HepG2 (cell line): ENCODE data around the gene NOL11. TPM values are rescaled to one million over a fixed set of nuclear protein-coding genes. Genes with fewer than 3 reads are reported as not detected.

ENCODE experiments used
- ATAC-seq: fragments of 200-7000 bp; cut with Tn5 transposase; 3 replicates; pipeline ENCODE4 v1.9.1; 2020; ENCODE audit warnings: mild to moderate bottlenecking, moderate library complexity
- BruUV-seq: library from RNA; stranded (reverse); fragments of 400-500 nt; replicated peaks from 2 replicates; lab custom pipeline; 2021; lab: Mats Ljungman, UMichigan
- CTCF ChIA-PET: fragments of 300-600 bp; formaldehyde crosslinking; extraction: SDS; loops from one replicate; lab custom pipeline; 2021; ENCODE audit warnings: low total read pairs, inconsistent platforms, low intra/inter-chr PET ratio; lab: Yijun Ruan, JAX
- POLR2A ChIA-PET: fragments of 350-600 bp; sonication (Branson Sonifier 250); formaldehyde crosslinking; loops from one replicate; lab custom pipeline; 2020; ENCODE audit warnings: antibody characterized with exemption, inconsistent platforms; lab: Yijun Ruan, JAX
- DNase-seq: peaks from one replicate; pipeline ENCODE4 v3.0.0-alpha.2; 2015; ENCODE audit warnings: low spot score
- FAIRE-seq: peaks from 3 replicates; lab custom pipeline; 2011; peaks lifted over from hg19 to GRCh38; lab: Jason Lieb, UNC
- H2AFZ ChIP-seq: one replicate; pipeline ENCODE4 v1.6.1; 2011; ENCODE audit warnings: low read length, inconsistent platforms
- H3K27ac ChIP-seq: fragments of 300-600 bp; 3 replicates; pipeline ENCODE4 v1.8.0; 2011; ENCODE audit warnings: mixed run types, mild to moderate bottlenecking, mixed read lengths, low read length, inconsistent platforms; ENCODE audit not compliant: insufficient read depth; ENCODE audit errors: extremely low read length
- H3K27me3 ChIP-seq, 2 experiments: fragments of 200-600 bp in 1 of 2; 2 replicates in 1 of 2; 3 replicates in 1 of 2; pipeline versions ENCODE4 v1.6.0 to v1.8.0; 2011; ENCODE audit warnings: low read length in 2 of 2, mild to moderate bottlenecking in 2 of 2, moderate library complexity in 2 of 2, inconsistent platforms in 1 of 2; ENCODE audit not compliant: insufficient read depth in 2 of 2, control insufficient read depth in 1 of 2
- H3K36me3 ChIP-seq, 2 experiments: fragments of 200-600 bp in 1 of 2; replicated peaks in 1 of 2; 2 replicates in 1 of 2; 3 replicates in 1 of 2; pipeline versions ENCODE4 v1.5.1 to v1.8.0; 2011; ENCODE audit warnings: low read length in 2 of 2, inconsistent platforms in 1 of 2; ENCODE audit not compliant: insufficient read depth in 2 of 2, control insufficient read depth in 1 of 2
- H3K4me1 ChIP-seq: 2 replicates; pipeline ENCODE4 v1.5.1; 2012; ENCODE audit warnings: low read length, inconsistent platforms; ENCODE audit not compliant: insufficient read depth
- H3K4me2 ChIP-seq: 2 replicates; pipeline ENCODE4 v1.6.0; 2011; ENCODE audit warnings: low read depth, low read length, inconsistent platforms
- H3K4me3 ChIP-seq, 3 experiments: fragments of 200-600 bp in 1 of 3; sonication (generic), shearing (Covaris generic) in 1 of 3; replicated peaks in 1 of 3; 2 replicates each; pipeline ENCODE4 v1.5.1; 2011 to 2016; ENCODE audit warnings: low read length in 3 of 3, inconsistent platforms in 2 of 3, low read depth in 2 of 3, mild to moderate bottlenecking in 2 of 3, control low read depth in 1 of 3, mixed read lengths in 1 of 3; ENCODE audit not compliant: insufficient read depth in 1 of 3
- H3K79me2 ChIP-seq: one replicate; pipeline ENCODE4 v1.6.1; 2011; ENCODE audit warnings: low read length, inconsistent platforms; ENCODE audit not compliant: insufficient read depth
- H3K9ac ChIP-seq: 2 replicates; pipeline ENCODE4 v1.6.0; 2011; ENCODE audit warnings: mild to moderate bottlenecking, low read depth, low read length, inconsistent platforms; ENCODE audit not compliant: insufficient read depth
- H3K9me3 ChIP-seq: 2 replicates; pipeline ENCODE4 v1.5.1; 2012; ENCODE audit warnings: mild to moderate bottlenecking, low read length
- H4K20me1 ChIP-seq: 2 replicates; pipeline ENCODE4 v1.6.0; 2011; ENCODE audit warnings: inconsistent platforms, mild to moderate bottlenecking, low read length, moderate library complexity; ENCODE audit not compliant: insufficient read depth
- IRF2 ChIP-seq: IDR thresholded peaks from 2 replicates; pipeline ENCODE4 v1.6.1; 2018; ENCODE audit warnings: missing genetic modification reagents, missing compliant biosample characterization
- NFE2L2 ChIP-seq: fragments of 150-350 bp; IDR thresholded peaks from 2 replicates; pipeline ENCODE4 v1.6.1; 2014; ENCODE audit warnings: low read length
- NKX3-1 ChIP-seq: sonication (generic); formaldehyde crosslinking; IDR thresholded peaks from 2 replicates; pipeline ENCODE4 v1.5.0; 2020; ENCODE audit warnings: missing genetic modification reagents
- PATZ1 ChIP-seq: sonication (generic); formaldehyde crosslinking; IDR thresholded peaks from 2 replicates; pipeline ENCODE4 v1.4.0; 2020; ENCODE audit warnings: missing genetic modification reagents
- POLR2AphosphoS5 ChIP-seq: IDR thresholded peaks from 2 replicates; pipeline ENCODE4 v1.6.1; 2012; ENCODE audit warnings: low read depth, low read length
- REXO4 ChIP-seq: sonication (generic); formaldehyde crosslinking; IDR thresholded peaks from 2 replicates; pipeline ENCODE4 v1.8.0; 2022; ENCODE audit warnings: missing genetic modification reagents, mild to moderate bottlenecking, borderline replicate concordance
- TP53 ChIP-seq: sonication (generic); formaldehyde crosslinking; conservative IDR thresholded peaks from 2 replicates; pipeline ENCODE4 v1.4.0; 2020; ENCODE audit warnings: missing genetic modification reagents
- ZBTB7B ChIP-seq: sonication (generic); formaldehyde crosslinking; IDR thresholded peaks from 2 replicates; pipeline ENCODE4 v1.4.0; 2020; ENCODE audit warnings: missing genetic modification reagents
- ZFP41 ChIP-seq: sonication (generic); formaldehyde crosslinking; IDR thresholded peaks from 2 replicates; pipeline ENCODE4 v1.4.0; 2020; ENCODE audit warnings: mild to moderate bottlenecking, missing genetic modification reagents, borderline replicate concordance
- ZNF251 ChIP-seq: sonication (generic); formaldehyde crosslinking; IDR thresholded peaks from 2 replicates; pipeline ENCODE4 v1.9.0; 2021; ENCODE audit warnings: mild to moderate bottlenecking, missing genetic modification reagents
- ZNF274 ChIP-seq: sonication (generic); formaldehyde crosslinking; IDR thresholded peaks from 2 replicates; pipeline ENCODE4 v1.5.1; 2020; ENCODE audit warnings: mild to moderate bottlenecking, missing genetic modification reagents
- ZNF3 ChIP-seq: IDR thresholded peaks from 2 replicates; pipeline ENCODE4 v1.7.0; 2017; ENCODE audit warnings: inconsistent platforms
- ZNF788 ChIP-seq: sonication (generic); formaldehyde crosslinking; IDR thresholded peaks from 2 replicates; pipeline ENCODE4 v1.5.0; 2020; ENCODE audit warnings: mild to moderate bottlenecking, missing genetic modification reagents, borderline replicate concordance
- ZSCAN12 ChIP-seq: sonication (generic); formaldehyde crosslinking; IDR thresholded peaks from 2 replicates; pipeline ENCODE4 v1.9.0; 2021; ENCODE audit warnings: mild to moderate bottlenecking, missing genetic modification reagents
- WGBS: methylation state at CpG from one replicate; pipeline ENCODE4 v1.1.6; 2017; ENCODE audit warnings: low lambda C conversion rate; 5-methylcytosine and 5-hydroxymethylcytosine counted together
- in situ Hi-C: cut with HindIII; loops from 2 replicates; pipeline ENCODE4 v1.10.0; 2017; ENCODE audit warnings: low pct_unique_long_range_greater_than_20kb; ENCODE audit not compliant: extremely low pct_ligation_motif_present
- intact Hi-C: fragments of 100-400 bp; cut with micrococcal nuclease; formaldehyde crosslinking; loops from one replicate; pipeline ENCODE4 v1.10.0; 2022; ENCODE audit not compliant: unreplicated experiment
- polyA plus RNA-seq, 8 experiments: library from polyadenylated mRNA; depleted of rRNA in 3 of 8; stranded (reverse) in 7 of 8; unstranded in 1 of 8; fragments of >200 nt; fragmentation: Illumina TruSeq in 4 of 8; extraction: Trizol in 4 of 8; gene quantifications; 2 replicates each; pipeline versions ENCODE4 v1.2.1 to v1.2.3, GENCODE V29; 2011 to 2016; ENCODE audit warnings: low read depth in 4 of 8, missing spikeins in 1 of 8, mixed read lengths in 1 of 8; ENCODE audit not compliant: insufficient read depth in 1 of 8
- total RNA-seq, 5 experiments: library from RNA; depleted of rRNA; stranded (reverse); fragments of >200 nt; fragmentation: Illumina TruSeq; extraction: Trizol; gene quantifications; 2 replicates each; pipeline ENCODE4 v1.2.3, GENCODE V29; 2016; ENCODE audit warnings: low read depth in 1 of 5
- TF ChIP-seq, protein P1 (sequence below): sonication (generic); formaldehyde crosslinking; IDR thresholded peaks from 2 replicates; pipeline ENCODE4 v1.5.1; 2020; ENCODE audit warnings: mild to moderate bottlenecking, missing genetic modification reagents, moderate library complexity

Gene NOL11
- total and polyA plus RNA-seq, 2 of the 13 experiments (the other 11 are each of a cell fraction or from before 2014, with no cell fraction given), result 45.8 to 124 TPM

GRCh38 chr17:67682196-67682595 is 35.5 kb upstream of the NOL11 start:
- H3K4me1 ChIP-seq, result peaks cover 9% of the 10 kb centered on the region
- CTCF ChIA-PET, result no interaction called here
- in situ Hi-C loops, result no loop called here
- no peaks in the 10 kb centered on the region for H3K79me2 ChIP-seq
- DNase-seq (no peak), ATAC-seq (peak; percentile 41; the same call in 2 of the 3 replicates), FAIRE-seq (peak; percentile 8)
- no peaks in the 10 kb centered on the region for H4K20me1 ChIP-seq
- H3K36me3 ChIP-seq, result no peaks in the 10 kb centered on the region
- no peak overlapping the region for H3K27ac ChIP-seq
- no peak overlapping the region for H3K4me2 ChIP-seq
- no peaks in the 10 kb centered on the region for H3K27me3 ChIP-seq
- no TSS peak for BruUV-seq
- TF ChIP-seq ZNF3 (CRISPR knock-in tag) (no peak), ZNF251 (no peak)
- 36% methylated on average over 2 of the region's 2 CpGs for WGBS
- no peak overlapping the region for H3K9ac ChIP-seq
- no peak overlapping the region for H2AFZ ChIP-seq
- no peak overlapping the region for H3K4me3 ChIP-seq
- H3K9me3 ChIP-seq, result no peaks in the 10 kb centered on the region
- POLR2A ChIA-PET, result no interaction called here
- intact Hi-C loops, result loop anchor here (1.0 kb wide), 1 partner anchor 31 kb away; no protein-coding TSS in a partner anchor

DNA sequence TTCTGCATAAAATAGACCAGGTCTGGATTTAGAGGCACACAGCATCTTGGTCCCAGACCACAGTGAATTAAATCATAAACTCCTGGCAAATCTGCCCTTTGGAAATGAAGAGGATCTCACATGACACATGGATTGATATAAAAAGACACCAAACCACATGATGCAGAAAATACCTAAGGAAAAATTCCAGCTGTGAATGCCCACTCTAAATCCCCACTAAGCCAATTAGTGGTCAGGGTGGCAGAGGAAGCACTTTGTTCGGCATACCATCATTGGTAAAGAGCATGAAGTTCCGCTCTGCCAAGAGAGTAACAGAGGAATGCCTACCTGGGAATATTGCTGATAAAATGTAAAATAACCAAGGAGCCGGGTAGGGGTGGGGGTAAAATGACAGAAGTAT is 32.4 kb upstream of the NOL11 start:
- Histone ChIP-seq H4K20me1 (no peaks in the 10 kb centered on the region), H3K4me3 (no peak overlapping the region), H3K4me2 (no peak overlapping the region), H3K79me2 (no peaks in the 10 kb centered on the region), H3K27me3 (no peaks in the 10 kb centered on the region), H3K27ac (no peak overlapping the region), H3K9ac (no peak overlapping the region), H3K9me3 (no peaks in the 10 kb centered on the region), H3K36me3 (no peaks in the 10 kb centered on the region), H2AFZ (no peak overlapping the region), H3K4me1 (peaks cover 9% of the 10 kb centered on the region)
- WGBS, result 71% methylated on average over 3 of the region's 3 CpGs
- FAIRE-seq (no peak), ATAC-seq (no peak), DNase-seq (no peak)
- no TSS peak for BruUV-seq
- in situ Hi-C loops, result no loop called here
- intact Hi-C loops, result no loop called here
- ChIA-PET POLR2A (no interaction called here), CTCF (no interaction called here)
- TF ChIP-seq ZNF274 (no peak), NKX3-1 (CRISPR knock-in tag) (no peak), POLR2AphosphoS5 (no peak), ZNF788 (CRISPR knock-in tag) (no peak), TP53 (CRISPR knock-in tag) (no peak), IRF2 (CRISPR knock-in tag) (no peak), ZSCAN12 (CRISPR knock-in tag) (no peak), REXO4 (CRISPR knock-in tag) (no peak), ZFP41 (no peak), ZBTB7B (CRISPR knock-in tag) (no peak), PATZ1 (CRISPR knock-in tag) (no peak), NFE2L2 (no peak)
- TF ChIP-seq, protein P1, sequence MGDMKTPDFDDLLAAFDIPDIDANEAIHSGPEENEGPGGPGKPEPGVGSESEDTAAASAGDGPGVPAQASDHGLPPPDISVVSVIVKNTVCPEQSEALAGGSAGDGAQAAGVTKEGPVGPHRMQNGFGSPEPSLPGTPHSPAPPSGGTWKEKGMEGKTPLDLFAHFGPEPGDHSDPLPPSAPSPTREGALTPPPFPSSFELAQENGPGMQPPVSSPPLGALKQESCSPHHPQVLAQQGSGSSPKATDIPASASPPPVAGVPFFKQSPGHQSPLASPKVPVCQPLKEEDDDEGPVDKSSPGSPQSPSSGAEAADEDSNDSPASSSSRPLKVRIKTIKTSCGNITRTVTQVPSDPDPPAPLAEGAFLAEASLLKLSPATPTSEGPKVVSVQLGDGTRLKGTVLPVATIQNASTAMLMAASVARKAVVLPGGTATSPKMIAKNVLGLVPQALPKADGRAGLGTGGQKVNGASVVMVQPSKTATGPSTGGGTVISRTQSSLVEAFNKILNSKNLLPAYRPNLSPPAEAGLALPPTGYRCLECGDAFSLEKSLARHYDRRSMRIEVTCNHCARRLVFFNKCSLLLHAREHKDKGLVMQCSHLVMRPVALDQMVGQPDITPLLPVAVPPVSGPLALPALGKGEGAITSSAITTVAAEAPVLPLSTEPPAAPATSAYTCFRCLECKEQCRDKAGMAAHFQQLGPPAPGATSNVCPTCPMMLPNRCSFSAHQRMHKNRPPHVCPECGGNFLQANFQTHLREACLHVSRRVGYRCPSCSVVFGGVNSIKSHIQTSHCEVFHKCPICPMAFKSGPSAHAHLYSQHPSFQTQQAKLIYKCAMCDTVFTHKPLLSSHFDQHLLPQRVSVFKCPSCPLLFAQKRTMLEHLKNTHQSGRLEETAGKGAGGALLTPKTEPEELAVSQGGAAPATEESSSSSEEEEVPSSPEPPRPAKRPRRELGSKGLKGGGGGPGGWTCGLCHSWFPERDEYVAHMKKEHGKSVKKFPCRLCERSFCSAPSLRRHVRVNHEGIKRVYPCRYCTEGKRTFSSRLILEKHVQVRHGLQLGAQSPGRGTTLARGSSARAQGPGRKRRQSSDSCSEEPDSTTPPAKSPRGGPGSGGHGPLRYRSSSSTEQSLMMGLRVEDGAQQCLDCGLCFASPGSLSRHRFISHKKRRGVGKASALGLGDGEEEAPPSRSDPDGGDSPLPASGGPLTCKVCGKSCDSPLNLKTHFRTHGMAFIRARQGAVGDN, result no peak
